RPMI8226 (cell line): ENCODE measurements around the gene UBE2B.
"Not testable (repeated sequence)": the region's sequence is repeated elsewhere in the genome, so short reads cannot be mapped to it uniquely, and the experiment has no call there.

ENCODE experiments used
- DNase-seq: peaks from one replicate; pipeline ENCODE4 v3.0.0-alpha.2; 2015

Gene UBE2B

GRCh38 chr5:134370871-134371833 lies at the start of gene UBE2B:
UBE2B (plus strand) TSS chr5:134371569; CDS start chr5:134371596, 27 bp downstream.
- DNase-seq: peak; percentile 99

GRCh38 chr5:134327327-134327726 lies 44.0 kb upstream of the UBE2B start:
- no peak for DNase-seq

GRCh38 chr5:134328619-134329018 lies 42.8 kb upstream of the UBE2B start:
- DNase-seq: no peak

- not testable (repeated sequence) for DNase-seq
Measured at GRCh38 chr5:134336833-134337232, 34.5 kb upstream of the UBE2B start.

GRCh38 chr5:134343500-134343899 lies 27.9 kb upstream of the UBE2B start:
- not testable (repeated sequence) for DNase-seq

GRCh38 chr5:134345476-134345875 lies 25.9 kb upstream of the UBE2B start:
- not testable (repeated sequence) for DNase-seq

- no peak for DNase-seq
Measured at GRCh38 chr5:134345996-134346395, 25.4 kb upstream of the UBE2B start.

GRCh38 chr5:134349463-134349862 lies 21.9 kb upstream of the UBE2B start:
- no peak for DNase-seq

GRCh38 chr5:134355681-134356080 lies 15.7 kb upstream of the UBE2B start:
- no peak for DNase-seq

GRCh38 chr5:134365604-134366003 lies 5.8 kb upstream of the UBE2B start:
- no peak for DNase-seq

- DNase-seq: no peak
Measured at GRCh38 chr5:134370311-134370870, 978 bp upstream of the UBE2B start.

- DNase-seq: peak; percentile 63
Measured at GRCh38 chr5:134371834-134372340, 518 bp downstream of the UBE2B start.

- not testable (repeated sequence) for DNase-seq
Measured at GRCh38 chr5:134373633-134374032, 2.3 kb downstream of the UBE2B start.

- DNase-seq: no peak
Measured at GRCh38 chr5:134374232-134374631, 2.9 kb downstream of the UBE2B start.

GRCh38 chr5:134380346-134380745 lies 9.0 kb downstream of the UBE2B start:
- no peak for DNase-seq

- not testable (repeated sequence) for DNase-seq
Measured at GRCh38 chr5:134382204-134382603, 10.8 kb downstream of the UBE2B start.

GRCh38 chr5:134383980-134384697 lies 12.8 kb downstream of the UBE2B start:
- no peak for DNase-seq

GRCh38 chr5:134387443-134387842 lies 16.1 kb downstream of the UBE2B start:
- DNase-seq: no peak

- no peak for DNase-seq
Measured at GRCh38 chr5:134392301-134392700, 20.9 kb downstream of the UBE2B start.

GRCh38 chr5:134394932-134395331 lies 23.6 kb downstream of the UBE2B start:
- DNase-seq: no peak

- no peak for DNase-seq
Measured at GRCh38 chr5:134396274-134396673, 24.9 kb downstream of the UBE2B start.

GRCh38 chr5:134397196-134397595 lies 25.8 kb downstream of the UBE2B start:
- DNase-seq: no peak

GRCh38 chr5:134398609-134399155 lies 27.3 kb downstream of the UBE2B start:
- no peak for DNase-seq
